IMR-90 (cell line): Measurements from ENCODE around the gene MMAB. TPM values are rescaled to one million over a fixed set of nuclear protein-coding genes. Genes with fewer than 3 reads are reported as not detected.

ENCODE experiments used
- ATAC-seq: fragments of 200-7000 bp; cut with Tn5 transposase; 2 replicates; pipeline ENCODE4 v1.9.1; 2020; ENCODE audit warnings: low read depth, mild to moderate bottlenecking, moderate library complexity
- BruUV-seq: library from RNA; stranded (reverse); fragments of 400-500 nt; replicated peaks from 2 replicates; lab custom pipeline; 2021; lab: Mats Ljungman, UMichigan
- CTCF ChIA-PET: fragments of 300-600 bp; formaldehyde crosslinking; extraction: SDS; loops from one replicate; lab custom pipeline; 2021; ENCODE audit warnings: antibody characterized with exemption; lab: Yijun Ruan, JAX
- POLR2A ChIA-PET: fragments of 300-600 bp; sonication (Branson Sonifier 250); formaldehyde crosslinking; loops from one replicate; lab custom pipeline; 2022; ENCODE audit warnings: antibody characterized with exemption; ENCODE audit not compliant: unreplicated experiment; lab: Charles Lee
- DNase-seq: peaks from one replicate; pipeline ENCODE4 v3.0.0; 2013
- H2AFZ ChIP-seq: replicated peaks from 2 replicates; pipeline ENCODE3; 2013; ENCODE audit warnings: low read length, mild to moderate bottlenecking; ENCODE audit not compliant: poor library complexity
- H2AK5ac ChIP-seq: 2 replicates; pipeline ENCODE4 v1.6.1; 2013; ENCODE audit warnings: low read depth, low read length, inconsistent platforms
- H2AK9ac ChIP-seq: replicated peaks from 2 replicates; pipeline ENCODE3; 2013; ENCODE audit warnings: mild to moderate bottlenecking, low read depth, low read length, moderate library complexity; ENCODE audit not compliant: poor library complexity
- H2BK120ac ChIP-seq: 2 replicates; pipeline ENCODE4 v1.6.1; 2013; ENCODE audit warnings: low read depth, low read length, inconsistent platforms
- H2BK15ac ChIP-seq: 3 replicates; pipeline ENCODE4 v1.6.1; 2013; ENCODE audit warnings: low read depth, low read length, inconsistent platforms
- H2BK20ac ChIP-seq: 2 replicates; pipeline ENCODE4 v1.6.1; 2013; ENCODE audit warnings: low read depth, mild to moderate bottlenecking, inconsistent platforms, low read length, moderate library complexity
- H2BK5ac ChIP-seq: 2 replicates; pipeline ENCODE4 v1.6.1; 2013; ENCODE audit warnings: mild to moderate bottlenecking, low read depth, low read length, inconsistent platforms; ENCODE audit not compliant: poor library complexity, severe bottlenecking
- H3K14ac ChIP-seq: replicated peaks from 2 replicates; pipeline ENCODE4 v1.6.1; 2013; ENCODE audit warnings: low read depth, low read length, inconsistent platforms
- H3K18ac ChIP-seq: 2 replicates; pipeline ENCODE4 v1.6.1; 2013; ENCODE audit warnings: low read depth, low read length, control low read depth
- H3K23ac ChIP-seq: 2 replicates; pipeline ENCODE4 v1.6.1; 2013; ENCODE audit warnings: low read depth, low read length, inconsistent platforms
- H3K27ac ChIP-seq: 2 replicates; pipeline ENCODE4 v1.5.1; 2013; ENCODE audit warnings: mild to moderate bottlenecking, control low read depth, low read length; ENCODE audit not compliant: insufficient read depth
- H3K27me3 ChIP-seq: 2 replicates; pipeline ENCODE4 v1.6.1; 2013; ENCODE audit warnings: low read length; ENCODE audit not compliant: control insufficient read depth, insufficient read depth
- H3K36me3 ChIP-seq: 2 replicates; pipeline ENCODE4 v1.6.1; 2013; ENCODE audit warnings: low read length, mixed read lengths; ENCODE audit not compliant: control insufficient read depth, insufficient read depth
- H3K4ac ChIP-seq: 2 replicates; pipeline ENCODE4 v1.6.1; 2013; ENCODE audit warnings: low read depth, low read length, inconsistent platforms
- H3K4me1 ChIP-seq: 2 replicates; pipeline ENCODE4 v1.6.1; 2013; ENCODE audit warnings: low read length, mixed read lengths; ENCODE audit not compliant: control insufficient read depth, insufficient read depth
- H3K4me2 ChIP-seq: 2 replicates; pipeline ENCODE4 v1.6.1; 2013; ENCODE audit warnings: low read depth, mild to moderate bottlenecking, control low read depth, low read length, moderate library complexity
- H3K4me3 ChIP-seq: 2 replicates; pipeline ENCODE4 v1.5.1; 2013; ENCODE audit warnings: low read depth, mild to moderate bottlenecking, control low read depth, low read length, moderate library complexity; ENCODE audit not compliant: insufficient read depth
- H3K56ac ChIP-seq: 2 replicates; pipeline ENCODE4 v1.6.1; 2013; ENCODE audit warnings: low read length, inconsistent platforms; ENCODE audit not compliant: insufficient read depth; ENCODE audit errors: extremely low read depth
- H3K79me1 ChIP-seq, 2 experiments: 2 replicates each; pipeline ENCODE4 v1.6.1; 2013; ENCODE audit warnings: low read length in 2 of 2, inconsistent platforms in 1 of 2, low read depth in 1 of 2
- H3K9ac ChIP-seq: 2 replicates; pipeline ENCODE4 v1.6.1; 2013; ENCODE audit warnings: low read depth, low read length, control low read depth
- H3K9me1 ChIP-seq: 2 replicates; pipeline ENCODE4 v1.6.1; 2013; ENCODE audit warnings: low read length, inconsistent platforms; ENCODE audit not compliant: insufficient read depth
- H3K9me3 ChIP-seq: 2 replicates; pipeline ENCODE4 v1.6.1; 2013; ENCODE audit warnings: low read length; ENCODE audit not compliant: control insufficient read depth, insufficient read depth
- H4K20me1 ChIP-seq: 2 replicates; pipeline ENCODE4 v1.6.1; 2013; ENCODE audit warnings: low read length, inconsistent platforms; ENCODE audit not compliant: insufficient read depth
- H4K5ac ChIP-seq: 2 replicates; pipeline ENCODE4 v1.6.1; 2013; ENCODE audit warnings: mild to moderate bottlenecking, low read depth, low read length, control low read depth
- H4K8ac ChIP-seq, 2 experiments: 2 replicates each; pipeline ENCODE4 v1.6.1; 2013; ENCODE audit warnings: low read depth in 2 of 2, low read length in 2 of 2, control low read depth in 1 of 2, inconsistent platforms in 1 of 2
- H4K91ac ChIP-seq: 2 replicates; pipeline ENCODE4 v1.6.1; 2013; ENCODE audit warnings: low read depth, low read length, inconsistent platforms; ENCODE audit not compliant: insufficient read depth
- BHLHE40 ChIP-seq: fragments of 150-350 bp; IDR thresholded peaks from 2 replicates; pipeline ENCODE4 v1.6.1; 2016; ENCODE audit warnings: mild to moderate bottlenecking, low read depth, low read length
- FOS ChIP-seq: fragments of 150-350 bp; IDR thresholded peaks from 2 replicates; pipeline ENCODE4 v1.6.1; 2016; ENCODE audit warnings: low read depth, low read length
- MAZ ChIP-seq: IDR thresholded peaks from 2 replicates; pipeline ENCODE4 v1.6.1; 2012; ENCODE audit warnings: low read depth, mild to moderate bottlenecking, low read length, improper control_type of control experiment, moderate library complexity, borderline replicate concordance
- NFE2L2 ChIP-seq: fragments of 150-350 bp; IDR thresholded peaks from 2 replicates; pipeline ENCODE4 v1.6.1; 2016; ENCODE audit warnings: low read depth, mild to moderate bottlenecking, low read length
- SMC3 ChIP-seq: fragments of 150-350 bp; IDR thresholded peaks from 2 replicates; pipeline ENCODE4 v1.6.1; 2016; ENCODE audit warnings: low read depth, mild to moderate bottlenecking, antibody characterized with exemption, low read length, moderate library complexity
- WGBS, 2 experiments: methylation state at CpG; one replicate each; pipeline versions ENCODE4 v1.1.5 to v1.1.7; 2013; ENCODE audit warnings: missing lambda C conversion rate in 2 of 2; ENCODE audit not compliant: insufficient read length in 1 of 2; ENCODE audit errors: extremely low coverage in 2 of 2; 5-methylcytosine and 5-hydroxymethylcytosine counted together
- dilution Hi-C: fragments of 300-500 bp; cut with HindIII; formaldehyde crosslinking; loops from one replicate; pipeline ENCODE4 v1.14.3; 2018; ENCODE audit warnings: low sequenced_read_pairs; ENCODE audit not compliant: unreplicated experiment
- in situ Hi-C: fragments of 300-500 bp; cut with MboI; formaldehyde crosslinking; loops from 3 replicates; pipeline ENCODE4 v1.14.3; 2019; ENCODE audit warnings: low sequenced_read_pairs, inconsistent platforms, mixed read lengths
- intact Hi-C: fragments of 100-400 bp; cut with micrococcal nuclease; formaldehyde crosslinking; loops from 2 replicates; pipeline ENCODE4 v1.10.0; 2022
- polyA plus RNA-seq, 3 experiments: library from polyadenylated mRNA; depleted of rRNA; stranded (reverse); fragments of >200 nt; gene quantifications; 2 replicates each; pipeline ENCODE4 v1.2.3, GENCODE V29; 2012; ENCODE audit warnings: low replicate concordance in 1 of 3
- total RNA-seq: library from RNA; depleted of rRNA; stranded (reverse); fragments of >200 nt; gene quantifications from 2 replicates; pipeline ENCODE4 v1.2.3, GENCODE V29; 2012
- TF ChIP-seq, protein P1 (sequence below): conservative IDR thresholded peaks from 2 replicates; pipeline ENCODE4 v1.5.1; 2012; ENCODE audit warnings: mild to moderate bottlenecking, low read depth, low read length, improper control_type of control experiment

The MMAB gene
- total and polyA plus RNA-seq, 2 of the 4 experiments (the other 2 are of a cell fraction) = 16.5 to 16.9 TPM

DNA sequence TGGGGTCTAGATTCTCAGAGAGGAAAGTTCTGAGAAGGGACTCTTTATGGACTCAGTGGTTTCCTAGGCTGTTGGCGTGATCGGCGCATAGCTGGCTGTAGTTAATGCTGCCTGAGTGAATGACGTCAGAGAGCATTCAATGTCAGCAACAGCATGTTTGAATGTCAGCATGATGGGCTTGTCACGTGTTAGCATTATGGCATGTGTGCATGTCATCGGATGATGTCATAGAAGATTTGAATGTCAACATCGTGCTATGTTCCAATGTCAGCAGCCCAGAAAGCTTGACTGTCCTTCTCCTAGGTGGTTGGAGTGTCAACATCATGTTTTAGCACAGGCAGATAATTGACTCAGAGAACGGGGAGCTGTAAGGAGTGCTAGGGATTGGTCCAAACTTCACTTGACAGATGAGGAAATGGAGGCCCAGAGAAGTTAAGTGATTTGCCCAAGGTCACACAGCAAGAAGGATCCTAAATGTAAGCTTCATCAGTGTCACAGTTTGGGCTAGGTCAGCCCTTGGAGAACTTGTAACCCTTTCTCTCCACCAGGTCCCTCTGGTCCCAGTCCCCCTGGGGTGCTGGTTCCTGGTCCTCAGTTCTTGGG lies 45.8 kb upstream of the MMAB start:
- Histone ChIP-seq H2BK120ac (no peak overlapping the region), H3K9me3 (no peaks in the 10 kb centered on the region), H3K18ac (no peak overlapping the region), H3K27me3 (peaks cover 50% of the 10 kb centered on the region), H2BK5ac (no peak overlapping the region), H3K27ac (no peak overlapping the region), H3K36me3 (no peaks in the 10 kb centered on the region), H2AK5ac (no peak overlapping the region), H4K20me1 (no peaks in the 10 kb centered on the region), H2BK15ac (no peak overlapping the region), H3K4me2 (no peak overlapping the region), H2BK20ac (no peak overlapping the region), H3K79me1 (no peaks in the 10 kb centered on the region), H4K5ac (no peak overlapping the region), H3K4me1 (no peaks in the 10 kb centered on the region), H4K91ac (no peak overlapping the region), H3K23ac (no peak overlapping the region), H3K9ac (no peak overlapping the region), H3K4me3 (no peak overlapping the region), H4K8ac (no peak overlapping the region), H2AFZ (no peak overlapping the region), H3K14ac (no peak overlapping the region), H3K9me1 (no peaks in the 10 kb centered on the region), H3K56ac (no peak overlapping the region), H2AK9ac (no peak overlapping the region), H3K4ac (no peak overlapping the region)
- no peak for DNase-seq
- dilution Hi-C loops (no loop called here), intact Hi-C loops (no loop called here), in situ Hi-C loops (no loop called here)
- ChIA-PET CTCF (no interaction called here), POLR2A (no interaction called here)
- TF ChIP-seq, protein P1, sequence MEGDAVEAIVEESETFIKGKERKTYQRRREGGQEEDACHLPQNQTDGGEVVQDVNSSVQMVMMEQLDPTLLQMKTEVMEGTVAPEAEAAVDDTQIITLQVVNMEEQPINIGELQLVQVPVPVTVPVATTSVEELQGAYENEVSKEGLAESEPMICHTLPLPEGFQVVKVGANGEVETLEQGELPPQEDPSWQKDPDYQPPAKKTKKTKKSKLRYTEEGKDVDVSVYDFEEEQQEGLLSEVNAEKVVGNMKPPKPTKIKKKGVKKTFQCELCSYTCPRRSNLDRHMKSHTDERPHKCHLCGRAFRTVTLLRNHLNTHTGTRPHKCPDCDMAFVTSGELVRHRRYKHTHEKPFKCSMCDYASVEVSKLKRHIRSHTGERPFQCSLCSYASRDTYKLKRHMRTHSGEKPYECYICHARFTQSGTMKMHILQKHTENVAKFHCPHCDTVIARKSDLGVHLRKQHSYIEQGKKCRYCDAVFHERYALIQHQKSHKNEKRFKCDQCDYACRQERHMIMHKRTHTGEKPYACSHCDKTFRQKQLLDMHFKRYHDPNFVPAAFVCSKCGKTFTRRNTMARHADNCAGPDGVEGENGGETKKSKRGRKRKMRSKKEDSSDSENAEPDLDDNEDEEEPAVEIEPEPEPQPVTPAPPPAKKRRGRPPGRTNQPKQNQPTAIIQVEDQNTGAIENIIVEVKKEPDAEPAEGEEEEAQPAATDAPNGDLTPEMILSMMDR = no peak
- TF ChIP-seq NFE2L2 = no peak
- no peak for TF ChIP-seq SMC3
- no peak for TF ChIP-seq FOS
- TF ChIP-seq BHLHE40 = no peak
- TF ChIP-seq MAZ = no peak
- ATAC-seq = no peak
- no TSS peak for BruUV-seq
- 80% methylated on average over 4 of the region's 8 CpGs; no CpG with 5 or more reads in 1 of the 2 experiments for WGBS, 2 experiments
